Measurements from ENCODE around the gene GPRC5A. TPM values are rescaled to one million over a fixed set of nuclear protein-coding genes. Genes with fewer than 3 reads are reported as not detected.

GPRC5A gene
- total and polyA plus RNA-seq, 10 donors: 0.09 to 3.0 (median 0.34) TPM

- no peak for TF ChIP-seq POLR2A (IDR thresholded peaks at IDR 0.05)
- TF ChIP-seq CTCF (IDR thresholded peaks at IDR 0.05 in 8 of 11, conservative IDR thresholded peaks at IDR 0.05 in 3 of 11): no peak
- no peak for TF ChIP-seq POLR2AphosphoS5 (IDR thresholded peaks at IDR 0.05)
- no peaks in the 10 kb centered on the region for H3K9me3 ChIP-seq
- no peak overlapping the region for H3K4me3 ChIP-seq
- WGBS, 5 donors: 83 to 94% (median 92%) methylated on average over 8 of the region's 8 CpGs
- intact Hi-C loops (cut with DNase I; ENCODE audit: low total_unique reads): no loop called here
- peaks cover 0 to 2% (median 0%) of the 10 kb centered on the region in 6 donors for H3K36me3 ChIP-seq
- DNase-seq: no peak
- no peak overlapping the region for H3K27ac ChIP-seq
- no peaks in the 10 kb centered on the region for H3K27me3 ChIP-seq (replicated peaks in 1 of 7)
- H3K4me1 ChIP-seq: peaks cover 0 to 6% (median 0%) of the 10 kb centered on the region in 6 donors
These were observed 52.4 kb downstream of the GPRC5A start for GRCh38 chr12:12943586-12944260.

- no peak overlapping the region for H3K27ac ChIP-seq
- no peak for DNase-seq
- H3K4me1 ChIP-seq: no peaks in the 10 kb centered on the region
- intact Hi-C loops (cut with DNase I; ENCODE audit: low total_unique reads): no loop called here
- no peak overlapping the region for H3K4me3 ChIP-seq
- TF ChIP-seq POLR2AphosphoS5 (IDR thresholded peaks at IDR 0.05) (no peak), CTCF (IDR thresholded peaks at IDR 0.05 in 8 of 11, conservative IDR thresholded peaks at IDR 0.05 in 3 of 11) (no peak), POLR2A (IDR thresholded peaks at IDR 0.05) (no peak)
- H3K9me3 ChIP-seq: no peaks in the 10 kb centered on the region
- H3K36me3 ChIP-seq: peaks cover 0 to 20% (median 0%) of the 10 kb centered on the region in 6 donors
- H3K27me3 ChIP-seq (replicated peaks in 1 of 7): no peaks in the 10 kb centered on the region
These were observed 54.2 kb downstream of the GPRC5A start for GRCh38 chr12:12945591-12945990.

- Histone ChIP-seq H3K4me3 (no peak overlapping the region), H3K36me3 (peaks cover 0 to 20% (median 0%) of the 10 kb centered on the region in 6 donors), H3K27ac (no peak overlapping the region), H3K4me1 (no peaks in the 10 kb centered on the region), H3K27me3 (replicated peaks in 1 of 7) (no peaks in the 10 kb centered on the region), H3K9me3 (no peaks in the 10 kb centered on the region)
- TF ChIP-seq CTCF (IDR thresholded peaks at IDR 0.05 in 8 of 11, conservative IDR thresholded peaks at IDR 0.05 in 3 of 11) (no peak), POLR2A (IDR thresholded peaks at IDR 0.05) (no peak)
- no peak for DNase-seq
- WGBS, 5 donors: 81 to 93% (median 90%) methylated on average over 7 of the region's 7 CpGs
- intact Hi-C loops (cut with DNase I; ENCODE audit: low total_unique reads): no loop called here
These were observed 55.5 kb downstream of the GPRC5A start for GRCh38 chr12:12946686-12947355.

- WGBS, 5 donors: 82 to 93% (median 88%) methylated on average over 4 of the region's 4 CpGs
- TF ChIP-seq POLR2AphosphoS5 (IDR thresholded peaks at IDR 0.05): no peak
- no peak for TF ChIP-seq POLR2A (IDR thresholded peaks at IDR 0.05)
- no peak for TF ChIP-seq CTCF (IDR thresholded peaks at IDR 0.05 in 8 of 11, conservative IDR thresholded peaks at IDR 0.05 in 3 of 11)
- Histone ChIP-seq H3K9me3 (no peaks in the 10 kb centered on the region), H3K36me3 (peaks cover 0 to 20% (median 0%) of the 10 kb centered on the region in 6 donors), H3K4me3 (no peak overlapping the region), H3K4me1 (no peaks in the 10 kb centered on the region), H3K27ac (no peak overlapping the region), H3K27me3 (replicated peaks in 1 of 7) (no peaks in the 10 kb centered on the region)
- no peak for DNase-seq
- intact Hi-C loops (cut with DNase I; ENCODE audit: low total_unique reads): no loop called here
These were observed 56.5 kb downstream of the GPRC5A start for GRCh38 chr12:12947902-12948301.

Measured in spleen (tissue), 11 donors.